Sigmoid colon (tissue), 7 donors: ENCODE measurements around the gene C17orf75. TPM values are rescaled to one million over a fixed set of nuclear protein-coding genes. Genes with fewer than 3 reads are reported as not detected.

Experiments
- DNase-seq: peaks from one replicate; pipeline ENCODE4 v3.0.0-alpha.2; 2019
- H3K27ac ChIP-seq, 4 donors: fragments of 200-600 bp; sonication (generic); one replicate each; pipeline ENCODE4 v1.5.1; 2016 to 2019; ENCODE audit warnings: mild to moderate bottlenecking in 1 of 4
- H3K27me3 ChIP-seq, 3 donors: fragments of 200-600 bp; sonication (generic); one replicate each; pipeline ENCODE4 v1.5.1; 2019; ENCODE audit warnings: mild to moderate bottlenecking in 1 of 3
- H3K36me3 ChIP-seq, 4 donors: fragments of 200-600 bp; sonication (generic); one replicate each; pipeline ENCODE4 v1.5.1; 2016 to 2019
- H3K4me1 ChIP-seq, 4 donors: fragments of 200-600 bp; sonication (generic); one replicate each; pipeline ENCODE4 v1.5.1; 2017 to 2019
- H3K4me3 ChIP-seq, 4 donors: fragments of 200-600 bp; sonication (generic); one replicate each; pipeline ENCODE4 v1.5.1; 2017 to 2019; ENCODE audit warnings: mild to moderate bottlenecking in 2 of 4, moderate library complexity in 1 of 4
- H3K9me3 ChIP-seq, 4 donors: fragments of 200-600 bp in 3 of 4; sonication (generic) in 3 of 4; one replicate each; pipeline versions ENCODE4 v1.5.1 to v1.6.1; 2013 to 2019
- EP300 ChIP-seq, 4 donors: sonication (generic); formaldehyde crosslinking; IDR thresholded peaks; one replicate each; pipeline ENCODE4 v1.6.1; 2017; ENCODE audit warnings: antibody characterized with exemption in 4 of 4
- POLR2A ChIP-seq, 2 donors: fragments of 450-650 bp; IDR thresholded peaks; one replicate each; pipeline ENCODE4 v1.6.1; 2016; ENCODE audit warnings: antibody characterized with exemption in 2 of 2, mild to moderate bottlenecking in 2 of 2, moderate library complexity in 2 of 2
- POLR2AphosphoS5 ChIP-seq, 4 donors: sonication (generic); formaldehyde crosslinking; IDR thresholded peaks; one replicate each; pipeline ENCODE4 v1.6.1; 2017; ENCODE audit warnings: antibody characterized with exemption in 4 of 4
- WGBS, 2 donors: extraction: QIAGEN DNeasy Blood & Tissue Kit; methylation state at CpG; one replicate each; pipeline ENCODE4 v1.1.7; 2013; 5-methylcytosine and 5-hydroxymethylcytosine counted together
- intact Hi-C: fragments of 100-400 bp; cut with DNase I; formaldehyde crosslinking; loops from one replicate; pipeline ENCODE4 v1.15.1; 2023
- polyA plus RNA-seq, 3 donors: library from polyadenylated mRNA; stranded (reverse); fragments of 200-250 nt; gene quantifications; one replicate each; pipeline ENCODE4 v1.2.3, GENCODE V29; 2013
- total RNA-seq, 4 donors: library from RNA; depleted of rRNA; stranded (reverse); fragments of >200 nt; gene quantifications; one replicate each; pipeline ENCODE4 v1.1.0, GENCODE V29; 2016
- TF ChIP-seq, protein P1 (sequence below), 4 experiments: fragments of 450-650 bp in 3 of 4; fragments of 200-600 bp in 1 of 4; IDR thresholded peaks; one replicate each; pipeline ENCODE4 v1.5.1; 2016 to 2019; ENCODE audit warnings: antibody characterized with exemption in 4 of 4, mild to moderate bottlenecking in 3 of 4, moderate library complexity in 2 of 4
- donor health status: healthy with polysubstance abuse.
- donor health status: Bipolar disorder and iron deficiency.
- donor health status: healthy.

C17orf75 gene
- total and polyA plus RNA-seq, 7 donors: 10.0 to 19.6 (median 10.8) TPM

DNA sequence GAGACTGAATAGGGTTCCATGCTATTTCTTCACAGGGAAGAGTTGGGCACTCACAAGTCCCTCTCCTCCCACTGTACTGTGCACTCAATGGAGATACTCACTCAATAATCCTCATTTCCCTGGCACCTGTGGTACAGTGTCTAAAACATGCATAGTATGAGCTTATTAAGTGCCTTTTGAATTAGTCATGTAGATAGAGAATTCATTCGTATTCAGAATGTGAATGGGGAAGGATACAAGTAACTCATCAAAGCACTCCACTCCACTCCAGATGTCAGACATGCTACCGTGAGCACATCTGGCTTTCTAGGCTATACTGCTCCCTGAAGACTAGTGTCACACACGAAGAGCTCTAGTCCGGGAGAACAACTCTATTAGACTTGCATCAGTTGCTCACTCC, 6.3 kb downstream of the C17orf75 start:
- no peaks in the 10 kb centered on the region for H3K27me3 ChIP-seq
- DNase-seq: no peak
- no peak for TF ChIP-seq POLR2A (IDR thresholded peaks at IDR 0.05)
- TF ChIP-seq EP300 (IDR thresholded peaks at IDR 0.05): no peak
- H3K27ac ChIP-seq: no peak overlapping the region
- no peak overlapping the region for H3K4me3 ChIP-seq
- 92 to 93% methylated on average over 4 of the region's 4 CpGs for WGBS, 2 donors
- peaks cover 3 to 89% (median 7%) of the 10 kb centered on the region in 4 donors for H3K36me3 ChIP-seq
- intact Hi-C loops: no loop called here
- H3K4me1 ChIP-seq: peaks cover 0 to 1% (median 0%) of the 10 kb centered on the region in 4 donors
- no peaks in the 10 kb centered on the region for H3K9me3 ChIP-seq

DNA sequence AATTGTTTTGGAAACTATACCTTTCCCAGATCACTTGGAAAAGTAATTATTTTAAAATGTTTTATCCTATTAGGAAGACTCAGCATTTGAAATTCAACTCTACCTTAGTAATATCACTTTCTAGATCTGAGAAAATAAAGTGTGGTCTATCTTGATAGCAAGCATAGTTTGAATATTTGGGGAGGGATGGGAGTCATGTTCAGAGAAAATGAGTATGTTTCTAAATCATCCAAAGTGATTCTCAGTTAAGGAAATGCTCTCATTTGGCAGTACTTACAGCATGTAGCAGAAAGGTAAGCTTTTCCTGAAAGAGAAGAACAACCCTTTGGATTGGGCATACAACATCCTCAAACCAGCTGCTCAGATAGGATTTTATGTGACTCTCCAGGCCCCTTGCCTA, 6.9 kb downstream of the C17orf75 start:
- Histone ChIP-seq H3K9me3 (no peaks in the 10 kb centered on the region), H3K27me3 (no peaks in the 10 kb centered on the region), H3K4me3 (no peak overlapping the region), H3K27ac (no peak overlapping the region), H3K36me3 (peaks cover 3 to 89% (median 7%) of the 10 kb centered on the region in 4 donors), H3K4me1 (no peaks in the 10 kb centered on the region)
- TF ChIP-seq EP300 (IDR thresholded peaks at IDR 0.05): no peak
- TF ChIP-seq POLR2AphosphoS5 (IDR thresholded peaks at IDR 0.05): no peak
- TF ChIP-seq, protein P1, sequence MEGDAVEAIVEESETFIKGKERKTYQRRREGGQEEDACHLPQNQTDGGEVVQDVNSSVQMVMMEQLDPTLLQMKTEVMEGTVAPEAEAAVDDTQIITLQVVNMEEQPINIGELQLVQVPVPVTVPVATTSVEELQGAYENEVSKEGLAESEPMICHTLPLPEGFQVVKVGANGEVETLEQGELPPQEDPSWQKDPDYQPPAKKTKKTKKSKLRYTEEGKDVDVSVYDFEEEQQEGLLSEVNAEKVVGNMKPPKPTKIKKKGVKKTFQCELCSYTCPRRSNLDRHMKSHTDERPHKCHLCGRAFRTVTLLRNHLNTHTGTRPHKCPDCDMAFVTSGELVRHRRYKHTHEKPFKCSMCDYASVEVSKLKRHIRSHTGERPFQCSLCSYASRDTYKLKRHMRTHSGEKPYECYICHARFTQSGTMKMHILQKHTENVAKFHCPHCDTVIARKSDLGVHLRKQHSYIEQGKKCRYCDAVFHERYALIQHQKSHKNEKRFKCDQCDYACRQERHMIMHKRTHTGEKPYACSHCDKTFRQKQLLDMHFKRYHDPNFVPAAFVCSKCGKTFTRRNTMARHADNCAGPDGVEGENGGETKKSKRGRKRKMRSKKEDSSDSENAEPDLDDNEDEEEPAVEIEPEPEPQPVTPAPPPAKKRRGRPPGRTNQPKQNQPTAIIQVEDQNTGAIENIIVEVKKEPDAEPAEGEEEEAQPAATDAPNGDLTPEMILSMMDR (IDR thresholded peaks at IDR 0.05): no peak
- TF ChIP-seq POLR2A (IDR thresholded peaks at IDR 0.05): no peak
- no peak for DNase-seq
- intact Hi-C loops: no loop called here

DNA sequence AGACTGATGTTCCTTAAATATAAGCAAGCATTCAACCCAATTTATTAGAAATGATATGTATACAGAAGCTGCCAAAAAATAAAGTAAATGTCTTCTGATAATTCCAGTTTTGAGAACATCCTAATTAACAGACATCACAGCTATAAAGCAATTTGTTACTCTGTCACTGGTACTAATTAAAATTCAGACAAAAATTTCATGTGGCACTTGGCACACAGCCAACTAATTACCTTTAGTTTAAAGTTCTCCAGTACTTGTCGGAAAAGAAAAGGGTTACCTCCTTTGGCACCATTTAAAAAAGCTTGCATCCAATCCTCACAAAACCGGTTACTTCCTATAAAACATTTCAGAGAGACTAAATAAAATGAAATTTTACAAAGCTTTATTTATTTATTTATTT, 8.8 kb downstream of the C17orf75 start:
- TF ChIP-seq EP300 (IDR thresholded peaks at IDR 0.05): no peak
- TF ChIP-seq, protein P1 (IDR thresholded peaks at IDR 0.05): no peak
- no peak for TF ChIP-seq POLR2A (IDR thresholded peaks at IDR 0.05)
- no peak for TF ChIP-seq POLR2AphosphoS5 (IDR thresholded peaks at IDR 0.05)
- WGBS, 2 donors: 94 to 95% methylated on average over 2 of the region's 2 CpGs
- H3K36me3 ChIP-seq: peaks cover 3 to 74% (median 7%) of the 10 kb centered on the region in 4 donors
- H3K27me3 ChIP-seq: no peaks in the 10 kb centered on the region
- H3K27ac ChIP-seq: no peak overlapping the region
- no peaks in the 10 kb centered on the region for H3K9me3 ChIP-seq
- intact Hi-C loops: no loop called here
- no peak overlapping the region for H3K4me3 ChIP-seq
- no peaks in the 10 kb centered on the region for H3K4me1 ChIP-seq
- DNase-seq: no peak

DNA sequence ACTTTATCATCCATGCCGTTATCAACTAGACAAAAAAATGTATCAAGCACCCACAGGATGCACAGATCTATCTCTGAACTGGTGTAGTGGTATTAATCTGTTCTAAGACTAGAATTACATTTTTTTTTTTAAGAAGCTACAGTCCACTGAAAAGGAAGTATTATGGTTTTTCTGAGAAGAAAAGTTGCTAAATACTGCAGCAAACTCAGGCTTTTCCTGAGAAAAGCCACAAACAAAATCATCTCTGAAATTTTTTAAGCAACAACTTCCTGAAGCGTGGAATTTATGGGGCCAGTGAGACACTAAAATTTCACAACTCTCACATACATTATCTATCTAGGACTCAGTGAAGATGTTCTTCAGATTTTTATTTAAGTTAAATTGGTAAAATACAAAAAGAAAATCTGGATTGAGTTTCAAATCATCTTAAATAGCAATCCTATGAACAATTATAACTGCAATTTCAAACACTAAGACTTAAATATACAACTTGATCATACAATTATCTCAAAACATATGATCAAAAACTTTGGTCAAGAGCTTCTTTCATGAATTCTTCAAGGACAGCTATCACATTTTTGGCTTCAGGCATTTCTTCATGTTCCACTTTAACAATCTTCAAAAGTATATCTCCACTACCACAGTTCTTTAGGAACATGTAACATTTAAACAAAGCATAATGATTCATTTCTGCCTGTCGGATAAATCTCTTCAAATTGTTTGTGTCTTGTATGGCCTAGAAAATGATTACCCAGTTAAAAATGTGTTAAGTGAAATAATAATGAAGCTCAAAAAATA, 10.5 kb downstream of the C17orf75 start:
- Histone ChIP-seq H3K9me3 (no peaks in the 10 kb centered on the region), H3K4me3 (no peak overlapping the region), H3K36me3 (peaks cover 0 to 56% (median 7%) of the 10 kb centered on the region in 4 donors), H3K27me3 (no peaks in the 10 kb centered on the region), H3K4me1 (no peaks in the 10 kb centered on the region), H3K27ac (no peak overlapping the region)
- no peak for DNase-seq
- TF ChIP-seq, protein P1 (IDR thresholded peaks at IDR 0.05): no peak
- WGBS, 2 donors: 64 to 85% methylated on average over 3 of the region's 3 CpGs
- intact Hi-C loops: no loop called here

DNA sequence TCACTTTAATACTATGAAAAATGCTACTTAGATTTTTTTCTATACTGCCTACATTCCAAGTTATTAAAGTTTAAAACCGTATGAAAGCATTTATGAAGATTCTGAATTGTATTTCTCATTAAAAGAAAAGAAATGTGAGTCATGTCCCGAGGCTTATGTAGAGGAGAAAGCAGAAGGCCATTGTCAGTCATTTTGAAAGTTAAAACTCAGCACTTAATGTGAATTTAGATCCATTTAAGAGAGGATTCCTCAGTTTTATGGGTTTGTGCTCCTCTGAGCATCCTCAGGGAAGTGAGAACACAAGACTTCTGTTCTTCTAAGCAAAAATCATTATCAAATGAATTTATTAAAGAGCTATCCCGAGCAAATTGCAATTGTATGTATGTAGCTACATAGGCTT, 11.8 kb downstream of the C17orf75 start:
- Histone ChIP-seq H3K9me3 (no peaks in the 10 kb centered on the region), H3K27ac (no peak overlapping the region), H3K27me3 (no peaks in the 10 kb centered on the region), H3K4me1 (no peaks in the 10 kb centered on the region), H3K4me3 (no peak overlapping the region), H3K36me3 (peaks cover 0 to 43% (median 7%) of the 10 kb centered on the region in 4 donors)
- intact Hi-C loops: no loop called here
- 79 to 80% methylated on average over 3 of the region's 3 CpGs for WGBS, 2 donors
- TF ChIP-seq POLR2A (IDR thresholded peaks at IDR 0.05) (no peak), POLR2AphosphoS5 (IDR thresholded peaks at IDR 0.05) (no peak), EP300 (IDR thresholded peaks at IDR 0.05) (no peak)
- TF ChIP-seq, protein P1 (IDR thresholded peaks at IDR 0.05): no peak
- no peak for DNase-seq
